ENCODE data around the gene AUTS2.

- TF ChIP-seq CTCF (IDR thresholded peaks at IDR 0.05) (no peak), POLR2AphosphoS5 (IDR thresholded peaks at IDR 0.05) (no peak), POLR2A (IDR thresholded peaks at IDR 0.05) (no peak)
Measured at GRCh38 chr7:70667406-70667805, 1069.1 kb downstream of the AUTS2 start.

All from breast epithelium (tissue), 3 donors.